MM.1S (cell line): ENCODE measurements around the gene TBC1D25.

ENCODE experiments used
- CTCF ChIP-seq: fragments of 300-600 bp; sonication (generic); IDR thresholded peaks from 2 replicates; pipeline ENCODE4 v1.5.1; 2016; ENCODE audit warnings: antibody characterized with exemption, low read length, mixed read lengths
- EZH2 ChIP-seq: fragments of 300-600 bp; sonication (generic); optimal IDR thresholded peaks from 2 replicates; pipeline ENCODE3; 2017; ENCODE audit warnings: low read depth, mild to moderate bottlenecking, antibody characterized with exemption, low read length, mixed read lengths
- EZH2phosphoT487 ChIP-seq: fragments of 300-600 bp; sonication (generic); IDR thresholded peaks from 2 replicates; pipeline ENCODE4 v1.6.1; 2018; ENCODE audit warnings: antibody characterized with exemption, low read length

- TF ChIP-seq CTCF (no peak), EZH2 (no peak), EZH2phosphoT487 (no peak)
Measured at GRCh38 chrX:48584698-48585097, 45.2 kb downstream of the TBC1D25 start.
